ENCODE data around the gene PTGS1. TPM values are rescaled to one million over a fixed set of nuclear protein-coding genes. Genes with fewer than 3 reads are reported as not detected.

The PTGS1 gene
- total and polyA plus RNA-seq, 2 of the 13 experiments (the other 11 are each of a cell fraction or from before 2014, with no cell fraction given) = 0.07 to 0.08 TPM

DNA sequence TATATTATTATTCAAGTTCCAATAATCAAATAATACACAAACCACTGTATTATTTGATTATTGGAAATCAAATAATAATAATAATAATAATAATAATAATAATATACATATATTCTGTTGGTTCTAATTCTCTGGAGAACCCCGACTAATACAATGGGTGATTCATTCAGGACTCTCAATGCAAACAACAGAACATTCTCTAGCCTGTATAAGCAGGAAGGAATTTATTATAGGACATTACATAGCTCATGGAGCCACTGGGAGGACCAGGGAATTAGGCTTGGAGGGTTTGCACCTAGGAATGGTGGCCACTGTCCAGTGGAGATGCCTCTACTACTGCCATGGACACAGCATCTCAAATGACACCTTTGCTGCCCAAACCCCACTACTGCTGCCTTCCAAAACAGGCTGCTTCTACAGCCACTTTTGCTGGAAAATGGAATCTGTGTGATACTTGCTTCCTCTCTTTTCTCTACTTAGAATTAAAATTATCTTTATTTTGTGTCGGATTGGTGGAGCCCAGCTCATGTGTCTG is 25.9 kb downstream of the PTGS1 start:
- TF ChIP-seq CBX2 (IDR thresholded peaks at IDR 0.05; ENCODE audit: low read depth, low read length) (no peak), CBX2 (CRISPR knock-in tag; IDR thresholded peaks at IDR 0.05; ENCODE audit: low read depth) (no peak), SIN3B (IDR thresholded peaks at IDR 0.05; ENCODE audit: low read length) (no peak), XBP1 (CRISPR knock-in tag; IDR thresholded peaks at IDR 0.05) (no peak)
- TF ChIP-seq, protein P1, sequence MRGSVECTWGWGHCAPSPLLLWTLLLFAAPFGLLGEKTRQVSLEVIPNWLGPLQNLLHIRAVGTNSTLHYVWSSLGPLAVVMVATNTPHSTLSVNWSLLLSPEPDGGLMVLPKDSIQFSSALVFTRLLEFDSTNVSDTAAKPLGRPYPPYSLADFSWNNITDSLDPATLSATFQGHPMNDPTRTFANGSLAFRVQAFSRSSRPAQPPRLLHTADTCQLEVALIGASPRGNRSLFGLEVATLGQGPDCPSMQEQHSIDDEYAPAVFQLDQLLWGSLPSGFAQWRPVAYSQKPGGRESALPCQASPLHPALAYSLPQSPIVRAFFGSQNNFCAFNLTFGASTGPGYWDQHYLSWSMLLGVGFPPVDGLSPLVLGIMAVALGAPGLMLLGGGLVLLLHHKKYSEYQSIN (CRISPR knock-in tag; IDR thresholded peaks at IDR 0.05; ENCODE audit: borderline replicate concordance) = no peak
- no peaks in the 10 kb centered on the region for H3K9me3 ChIP-seq (ENCODE audit: low read length)
- no peaks in the 10 kb centered on the region for H3K79me2 ChIP-seq (ENCODE audit: insufficient read depth, low read length)
- in situ Hi-C loops (cut with HindIII; ENCODE audit: extremely low pct_ligation_motif_present, low pct_unique_long_range_greater_than_20kb) = no loop called here
- WGBS (ENCODE audit: low lambda C conversion rate) = 0% methylated on average over 2 of the region's 2 CpGs
- no peaks in the 10 kb centered on the region for H3K4me1 ChIP-seq (ENCODE audit: insufficient read depth, low read length)
- ATAC-seq (no peak), FAIRE-seq (no peak), DNase-seq (ENCODE audit: low spot score) (no peak)
- H2AFZ ChIP-seq (ENCODE audit: low read length) = no peak overlapping the region
- CTCF ChIA-PET (ENCODE audit: low intra/inter-chr PET ratio, low total read pairs) = no interaction called here
- POLR2A ChIA-PET = no interaction called here
- no peaks in the 10 kb centered on the region; a peak in 1 of 5 replicates for H3K27me3 ChIP-seq (ENCODE audit: control insufficient read depth in 1 of 2, insufficient read depth in 2 of 2, low read length in 2 of 2)
- no peaks in the 10 kb centered on the region for H3K36me3 ChIP-seq (replicated peaks in 1 of 2; ENCODE audit: control insufficient read depth in 1 of 2, insufficient read depth in 2 of 2, low read length in 2 of 2)
- no peak overlapping the region for H3K27ac ChIP-seq (ENCODE audit: extremely low read length, insufficient read depth, low read length)
- no peak overlapping the region for H3K9ac ChIP-seq (ENCODE audit: insufficient read depth, low read depth, low read length)
- H3K4me3 ChIP-seq (replicated peaks in 1 of 3; ENCODE audit: insufficient read depth in 1 of 3, low read depth in 2 of 3, low read length in 3 of 3) = no peak overlapping the region
- no TSS peak for BruUV-seq (replicated peaks)
- H3K4me2 ChIP-seq (ENCODE audit: low read depth, low read length) = no peak overlapping the region
- intact Hi-C loops (cut with micrococcal nuclease; ENCODE audit: unreplicated experiment) = no loop called here
- no peaks in the 10 kb centered on the region for H4K20me1 ChIP-seq (ENCODE audit: insufficient read depth, low read length)

DNA sequence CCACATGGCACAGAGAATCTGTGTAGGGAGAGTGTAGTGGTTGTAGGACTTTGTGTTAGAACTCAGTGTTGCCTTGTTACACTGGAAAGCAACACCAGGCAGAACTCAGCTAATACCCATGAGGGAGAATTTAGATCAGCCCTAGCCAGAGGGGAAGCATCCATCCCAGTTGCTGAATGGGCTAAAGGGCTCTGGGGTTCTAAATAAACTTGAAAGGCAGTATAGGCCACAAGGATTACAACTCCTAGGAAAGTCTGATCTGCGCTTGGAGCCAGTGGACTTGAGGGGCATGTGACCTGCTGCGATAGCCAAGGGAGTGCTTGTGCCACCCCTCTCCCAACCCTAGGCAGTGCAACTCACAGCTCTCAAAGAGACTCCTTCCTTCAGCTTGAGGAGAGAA is 26.9 kb downstream of the PTGS1 start:
- intact Hi-C loops (cut with micrococcal nuclease; ENCODE audit: unreplicated experiment) (no loop called here), in situ Hi-C loops (cut with HindIII; ENCODE audit: extremely low pct_ligation_motif_present, low pct_unique_long_range_greater_than_20kb) (no loop called here)
- H3K79me2 ChIP-seq (ENCODE audit: insufficient read depth, low read length) = no peaks in the 10 kb centered on the region
- no peaks in the 10 kb centered on the region for H3K9me3 ChIP-seq (ENCODE audit: low read length)
- ChIA-PET CTCF (ENCODE audit: low intra/inter-chr PET ratio, low total read pairs) (no interaction called here), POLR2A (no interaction called here)
- H3K36me3 ChIP-seq (replicated peaks in 1 of 2; ENCODE audit: control insufficient read depth in 1 of 2, insufficient read depth in 2 of 2, low read length in 2 of 2) = no peaks in the 10 kb centered on the region
- DNase-seq (ENCODE audit: low spot score) (no peak), FAIRE-seq (no peak), ATAC-seq (no peak)
- no peak overlapping the region for H3K4me2 ChIP-seq (ENCODE audit: low read depth, low read length)
- no peak overlapping the region for H3K27ac ChIP-seq (ENCODE audit: extremely low read length, insufficient read depth, low read length)
- H3K4me3 ChIP-seq (replicated peaks in 1 of 3; ENCODE audit: insufficient read depth in 1 of 3, low read depth in 2 of 3, low read length in 3 of 3) = no peak overlapping the region
- BruUV-seq (replicated peaks) = no TSS peak
- H3K27me3 ChIP-seq (ENCODE audit: control insufficient read depth in 1 of 2, insufficient read depth in 2 of 2, low read length in 2 of 2) = no peaks in the 10 kb centered on the region; a peak in 1 of 5 replicates
- H3K4me1 ChIP-seq (ENCODE audit: insufficient read depth, low read length) = no peaks in the 10 kb centered on the region
- WGBS (ENCODE audit: low lambda C conversion rate) = 79% methylated on average over 2 of the region's 2 CpGs
- no peak overlapping the region for H3K9ac ChIP-seq (ENCODE audit: insufficient read depth, low read depth, low read length)
- H4K20me1 ChIP-seq (ENCODE audit: insufficient read depth, low read length) = no peaks in the 10 kb centered on the region
- no peak overlapping the region for H2AFZ ChIP-seq (ENCODE audit: low read length)
- TF ChIP-seq ZNF484 (CRISPR knock-in tag; IDR thresholded peaks at IDR 0.05; ENCODE audit: borderline replicate concordance, low read depth) (no peak), FOXA1 (IDR thresholded peaks at IDR 0.05) (no peak), FOXA1 (CRISPR knock-in tag; IDR thresholded peaks at IDR 0.05) (no peak)

Measured in HepG2 (cell line).